ENCODE data around the gene PSMD12.
"Not testable (repeated sequence)": the region's sequence is repeated elsewhere in the genome, so short reads cannot be mapped to it uniquely, and the experiment has no call there.

DNA sequence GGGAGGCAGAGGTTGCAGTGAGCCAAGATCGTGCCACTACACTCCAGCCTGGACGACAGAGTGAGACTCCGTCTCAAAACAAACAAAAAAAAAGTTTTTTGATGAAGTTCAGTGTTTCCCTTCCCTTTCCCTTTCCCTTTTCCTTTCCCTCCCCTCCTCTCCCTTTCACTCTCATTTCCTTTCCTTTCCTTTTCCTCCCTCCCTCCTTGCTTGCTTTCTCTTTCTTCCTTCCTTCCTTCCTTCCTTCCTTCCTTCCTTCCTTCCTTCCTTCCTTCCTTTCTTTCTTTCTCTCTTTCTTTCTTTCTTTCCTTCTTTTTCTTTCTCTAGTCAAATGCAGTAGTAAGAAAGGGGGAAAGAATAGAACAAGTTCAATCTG is 42.1 kb upstream of the PSMD12 start:
- TF ChIP-seq, protein P1, sequence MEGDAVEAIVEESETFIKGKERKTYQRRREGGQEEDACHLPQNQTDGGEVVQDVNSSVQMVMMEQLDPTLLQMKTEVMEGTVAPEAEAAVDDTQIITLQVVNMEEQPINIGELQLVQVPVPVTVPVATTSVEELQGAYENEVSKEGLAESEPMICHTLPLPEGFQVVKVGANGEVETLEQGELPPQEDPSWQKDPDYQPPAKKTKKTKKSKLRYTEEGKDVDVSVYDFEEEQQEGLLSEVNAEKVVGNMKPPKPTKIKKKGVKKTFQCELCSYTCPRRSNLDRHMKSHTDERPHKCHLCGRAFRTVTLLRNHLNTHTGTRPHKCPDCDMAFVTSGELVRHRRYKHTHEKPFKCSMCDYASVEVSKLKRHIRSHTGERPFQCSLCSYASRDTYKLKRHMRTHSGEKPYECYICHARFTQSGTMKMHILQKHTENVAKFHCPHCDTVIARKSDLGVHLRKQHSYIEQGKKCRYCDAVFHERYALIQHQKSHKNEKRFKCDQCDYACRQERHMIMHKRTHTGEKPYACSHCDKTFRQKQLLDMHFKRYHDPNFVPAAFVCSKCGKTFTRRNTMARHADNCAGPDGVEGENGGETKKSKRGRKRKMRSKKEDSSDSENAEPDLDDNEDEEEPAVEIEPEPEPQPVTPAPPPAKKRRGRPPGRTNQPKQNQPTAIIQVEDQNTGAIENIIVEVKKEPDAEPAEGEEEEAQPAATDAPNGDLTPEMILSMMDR (IDR thresholded peaks at IDR 0.05; ENCODE audit: low read length): not testable (repeated sequence)
- not testable (repeated sequence) for TF ChIP-seq EZH2 (IDR thresholded peaks at IDR 0.05; ENCODE audit: borderline replicate concordance, low read length)
